ENCODE data around the gene MBD6.

Gene MBD6

GRCh38 chr12:57528831-57529555, 6.4 kb downstream of the MBD6 start:
- DNase-seq = no peak

GRCh38 chr12:57529831-57530230, 7.2 kb downstream of the MBD6 start:
- DNase-seq = no peak

GRCh38 chr12:57530396-57531142, 7.9 kb downstream of the MBD6 start:
- no peak for DNase-seq

- DNase-seq = no peak
Measured at GRCh38 chr12:57531836-57532235, 9.2 kb downstream of the MBD6 start.

GRCh38 chr12:57533108-57533507, 10.5 kb downstream of the MBD6 start:
- DNase-seq = no peak

- DNase-seq = no peak
Measured at GRCh38 chr12:57534250-57534649, 11.6 kb downstream of the MBD6 start.

- DNase-seq = no peak
Measured at GRCh38 chr12:57534991-57535543, 12.4 kb downstream of the MBD6 start.

GRCh38 chr12:57535764-57536596, 13.4 kb downstream of the MBD6 start:
- DNase-seq = no peak

GRCh38 chr12:57536597-57536942, 13.9 kb downstream of the MBD6 start:
- no peak for DNase-seq

GRCh38 chr12:57539134-57539768, 16.6 kb downstream of the MBD6 start:
- DNase-seq = no peak

- peak; percentile 14 for DNase-seq
Measured at GRCh38 chr12:57541001-57541400, 18.4 kb downstream of the MBD6 start.

- DNase-seq = no peak
Measured at GRCh38 chr12:57541717-57542116, 19.1 kb downstream of the MBD6 start.

GRCh38 chr12:57543581-57543980, 21.0 kb downstream of the MBD6 start:
- no peak for DNase-seq

- DNase-seq = no peak
Measured at GRCh38 chr12:57545809-57546437, 23.3 kb downstream of the MBD6 start.

GRCh38 chr12:57546438-57547287, 24.0 kb downstream of the MBD6 start, which contains the start of gene DCTN2:
Gene DCTN2, minus strand, starts transcription at chr12:57547192. Its CDS starts 129 bp downstream, at chr12:57547063.
- peak; percentile 92 for DNase-seq

- no peak for DNase-seq
Measured at GRCh38 chr12:57547288-57548012, 24.8 kb downstream of the MBD6 start.

GRCh38 chr12:57548013-57548315, 25.3 kb downstream of the MBD6 start:
- no peak for DNase-seq

GRCh38 chr12:57548488-57548887, 25.9 kb downstream of the MBD6 start:
- DNase-seq = no peak

- no peak for DNase-seq
Measured at GRCh38 chr12:57549203-57549908, 26.7 kb downstream of the MBD6 start.

Data from NCI-H2227 treated with DMSO at 0.1 percent for 48 hours (cell line).